ENCODE results near the gene FAM3D. TPM values are rescaled to one million over a fixed set of nuclear protein-coding genes. Genes with fewer than 3 reads are reported as not detected.
"Not testable (repeated sequence)": the region's sequence is repeated elsewhere in the genome, so short reads cannot be mapped to it uniquely, and the experiment has no call there.

The FAM3D gene
- total RNA-seq, 4 donors from 2014 or later: 243 to 431 (median 364) TPM

DNA sequence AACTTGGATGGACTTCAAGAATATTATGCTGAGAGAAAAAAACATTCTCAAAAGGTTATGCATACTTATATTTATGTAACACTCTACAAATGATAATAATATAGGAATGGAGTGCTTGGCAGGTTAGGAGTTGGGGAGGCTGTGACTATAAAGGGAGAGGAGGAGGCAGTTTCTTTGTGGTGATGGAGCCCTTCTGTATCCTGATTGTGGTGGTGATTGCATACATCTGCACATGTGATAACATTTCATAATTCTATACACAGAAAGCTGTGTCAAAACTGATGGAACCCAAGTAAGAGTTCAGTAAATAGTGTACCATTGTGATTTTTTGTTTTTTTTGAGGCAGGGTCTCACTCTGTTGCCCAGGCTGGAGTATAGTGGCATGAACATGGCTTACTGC lies 31.7 kb upstream of the FAM3D start:
- peaks cover 0 to 55% (median 28%) of the 10 kb centered on the region in 4 donors for H3K4me1 ChIP-seq
- intact Hi-C loops (cut with DNase I; ENCODE audit: low total_unique reads) (no loop called here), in situ Hi-C loops (cut with MboI; ENCODE audit: low pct_ligation_motif_present in 1 of 4, low pct_unique_long_range_greater_than_20kb in 1 of 4, low sequenced_read_pairs in 3 of 4) (no loop called here)
- H3K4me3 ChIP-seq: no peak overlapping the region
- H3K36me3 ChIP-seq: no peaks in the 10 kb centered on the region
- no peaks in the 10 kb centered on the region for H3K27me3 ChIP-seq
- peak overlapping the region; percentile 76 to 85 (median 78) for H3K27ac ChIP-seq
- no peak for TF ChIP-seq POLR2A (IDR thresholded peaks at IDR 0.05)
- TF ChIP-seq EP300 (IDR thresholded peaks at IDR 0.05; ENCODE audit: low read depth): no peak
- TF ChIP-seq POLR2AphosphoS5 (IDR thresholded peaks at IDR 0.05): no peak
- TF ChIP-seq, protein P1, sequence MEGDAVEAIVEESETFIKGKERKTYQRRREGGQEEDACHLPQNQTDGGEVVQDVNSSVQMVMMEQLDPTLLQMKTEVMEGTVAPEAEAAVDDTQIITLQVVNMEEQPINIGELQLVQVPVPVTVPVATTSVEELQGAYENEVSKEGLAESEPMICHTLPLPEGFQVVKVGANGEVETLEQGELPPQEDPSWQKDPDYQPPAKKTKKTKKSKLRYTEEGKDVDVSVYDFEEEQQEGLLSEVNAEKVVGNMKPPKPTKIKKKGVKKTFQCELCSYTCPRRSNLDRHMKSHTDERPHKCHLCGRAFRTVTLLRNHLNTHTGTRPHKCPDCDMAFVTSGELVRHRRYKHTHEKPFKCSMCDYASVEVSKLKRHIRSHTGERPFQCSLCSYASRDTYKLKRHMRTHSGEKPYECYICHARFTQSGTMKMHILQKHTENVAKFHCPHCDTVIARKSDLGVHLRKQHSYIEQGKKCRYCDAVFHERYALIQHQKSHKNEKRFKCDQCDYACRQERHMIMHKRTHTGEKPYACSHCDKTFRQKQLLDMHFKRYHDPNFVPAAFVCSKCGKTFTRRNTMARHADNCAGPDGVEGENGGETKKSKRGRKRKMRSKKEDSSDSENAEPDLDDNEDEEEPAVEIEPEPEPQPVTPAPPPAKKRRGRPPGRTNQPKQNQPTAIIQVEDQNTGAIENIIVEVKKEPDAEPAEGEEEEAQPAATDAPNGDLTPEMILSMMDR (IDR thresholded peaks at IDR 0.05): no peak
- H3K9me3 ChIP-seq: no peaks in the 10 kb centered on the region
- no peak for DNase-seq

DNA sequence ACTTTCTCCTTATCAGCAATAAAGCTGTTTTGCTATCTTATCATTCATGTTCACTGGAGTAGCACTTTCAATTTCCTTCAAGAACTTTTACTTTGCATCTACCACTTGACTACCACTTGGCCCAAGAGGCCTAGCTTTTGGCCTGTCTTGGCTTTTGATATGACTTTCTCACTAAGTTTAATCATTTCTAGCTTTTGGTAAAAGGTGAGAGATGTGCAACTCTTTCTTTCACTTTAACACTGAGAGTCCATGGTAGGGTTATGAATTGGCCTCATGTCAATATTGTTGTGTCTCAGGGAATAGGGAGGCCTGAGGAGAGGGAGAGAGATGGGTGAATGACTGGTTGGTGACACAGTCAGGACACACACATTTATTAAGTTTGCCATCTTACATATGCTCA lies 31.0 kb upstream of the FAM3D start:
- no peak overlapping the region for H3K4me3 ChIP-seq
- H3K9me3 ChIP-seq: no peaks in the 10 kb centered on the region
- H3K36me3 ChIP-seq: no peaks in the 10 kb centered on the region
- intact Hi-C loops (cut with DNase I; ENCODE audit: low total_unique reads): no loop called here
- TF ChIP-seq EP300 (IDR thresholded peaks at IDR 0.05; ENCODE audit: low read depth) (no peak), POLR2AphosphoS5 (IDR thresholded peaks at IDR 0.05) (no peak), POLR2A (IDR thresholded peaks at IDR 0.05) (no peak)
- TF ChIP-seq, protein P1 (IDR thresholded peaks at IDR 0.05): no peak
- no peaks in the 10 kb centered on the region for H3K27me3 ChIP-seq
- peaks cover 0 to 55% (median 28%) of the 10 kb centered on the region in 4 donors for H3K4me1 ChIP-seq
- no peak for DNase-seq
- peak overlapping the region; percentile 76 to 85 (median 78) for H3K27ac ChIP-seq
- in situ Hi-C loops (cut with MboI; ENCODE audit: low pct_ligation_motif_present in 1 of 4, low pct_unique_long_range_greater_than_20kb in 1 of 4, low sequenced_read_pairs in 3 of 4): no loop called here

DNA sequence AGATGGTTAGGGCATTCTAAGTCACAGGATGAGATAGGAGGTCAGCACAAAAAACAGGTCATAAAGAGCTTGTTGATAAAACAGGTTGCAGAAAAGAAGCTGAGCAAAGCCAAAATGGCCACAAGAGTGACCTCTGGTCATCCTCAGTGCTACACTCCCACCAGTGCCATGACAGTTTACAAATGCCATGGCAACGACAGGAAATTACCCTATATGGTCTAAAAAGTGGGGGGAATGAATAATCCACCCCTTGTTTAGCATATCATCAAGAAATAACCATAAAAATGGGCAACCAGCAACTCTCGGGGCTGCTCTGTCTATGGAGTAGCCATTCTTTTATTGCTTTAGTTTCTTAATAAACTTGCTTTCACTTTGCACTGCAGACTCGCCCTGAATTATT lies 30.2 kb upstream of the FAM3D start:
- in situ Hi-C loops (cut with MboI; ENCODE audit: low pct_ligation_motif_present in 1 of 4, low pct_unique_long_range_greater_than_20kb in 1 of 4, low sequenced_read_pairs in 3 of 4); DNase-seq; intact Hi-C loops (cut with DNase I; ENCODE audit: low total_unique reads); H3K4me3 ChIP-seq; H3K36me3 ChIP-seq; H3K27me3 ChIP-seq; H3K9me3 ChIP-seq: not testable (repeated sequence)
- 45 to 48% methylated on average over 2 to 3 of the region's 3 CpGs for WGBS, 2 donors (ENCODE audit: low coverage in 1 of 2)
- Histone ChIP-seq H3K27ac (peak overlapping the region; percentile 76 to 85 (median 78)), H3K4me1 (peaks cover 0 to 55% (median 28%) of the 10 kb centered on the region in 4 donors)

DNA sequence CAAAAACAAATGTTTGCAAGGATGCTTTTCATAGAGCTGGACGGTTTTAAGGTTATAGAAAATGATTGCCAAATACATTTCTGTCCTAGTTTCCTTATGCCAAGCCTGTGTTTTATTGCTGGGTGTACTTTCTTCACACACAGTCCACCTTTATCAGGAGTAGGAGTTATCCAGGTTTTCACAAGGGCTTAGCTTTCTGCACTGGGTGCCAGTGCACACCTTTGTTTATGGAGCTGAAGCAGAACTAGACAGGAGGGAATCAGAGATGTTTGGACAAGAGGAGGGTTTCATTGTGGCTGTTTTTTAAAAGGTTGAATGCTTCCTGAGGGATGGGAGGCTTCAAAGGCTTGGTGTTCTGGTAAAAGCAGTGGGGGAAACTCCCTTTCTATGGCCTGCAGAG lies 29.5 kb upstream of the FAM3D start:
- intact Hi-C loops (cut with DNase I; ENCODE audit: low total_unique reads): no loop called here
- no peaks in the 10 kb centered on the region for H3K27me3 ChIP-seq
- H3K36me3 ChIP-seq: no peaks in the 10 kb centered on the region
- H3K4me1 ChIP-seq: peaks cover 0 to 53% (median 28%) of the 10 kb centered on the region in 4 donors
- TF ChIP-seq EP300 (IDR thresholded peaks at IDR 0.05; ENCODE audit: low read depth) (no peak), POLR2A (IDR thresholded peaks at IDR 0.05) (no peak), POLR2AphosphoS5 (IDR thresholded peaks at IDR 0.05) (peak in 2 of 3 donors; percentile 41 to 73)
- TF ChIP-seq, protein P1 (IDR thresholded peaks at IDR 0.05): no peak
- no peak overlapping the region for H3K4me3 ChIP-seq
- H3K27ac ChIP-seq: peak overlapping the region; percentile 76 to 85 (median 78)
- DNase-seq: peak; percentile 57
- WGBS, 2 donors (ENCODE audit: low coverage in 1 of 2): 10 to 35% methylated on average over 1 of the region's 1 CpG
- H3K9me3 ChIP-seq: peaks cover 0 to 5% of the 10 kb centered on the region in 2 donors
- in situ Hi-C loops (cut with MboI; ENCODE audit: low pct_ligation_motif_present in 1 of 4, low pct_unique_long_range_greater_than_20kb in 1 of 4, low sequenced_read_pairs in 3 of 4): no loop called here

DNA sequence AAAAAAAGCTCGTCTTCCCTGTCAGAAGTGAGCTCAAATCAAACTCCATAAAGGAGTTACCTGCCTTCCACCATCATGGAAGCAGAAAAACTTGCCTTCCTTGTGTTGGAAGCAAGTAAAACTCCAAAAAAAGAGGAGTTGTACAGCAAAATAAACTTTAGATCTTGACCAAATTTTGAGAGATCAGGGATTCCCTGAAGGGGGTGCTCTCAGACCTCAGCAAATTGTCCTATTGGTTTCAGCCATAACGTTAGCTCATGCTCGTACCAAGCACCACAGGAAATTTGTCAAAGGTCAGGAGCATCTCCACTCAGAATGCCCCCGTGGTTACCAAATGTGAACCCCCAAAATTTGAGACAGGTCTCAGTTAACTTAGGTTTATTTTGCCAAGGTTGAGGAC lies 28.7 kb upstream of the FAM3D start:
- 58 to 68% methylated on average over 4 of the region's 4 CpGs for WGBS, 2 donors (ENCODE audit: low coverage in 1 of 2)
- H3K36me3 ChIP-seq; intact Hi-C loops (cut with DNase I; ENCODE audit: low total_unique reads); DNase-seq; H3K27me3 ChIP-seq; H3K4me3 ChIP-seq; H3K9me3 ChIP-seq; in situ Hi-C loops (cut with MboI; ENCODE audit: low pct_ligation_motif_present in 1 of 4, low pct_unique_long_range_greater_than_20kb in 1 of 4, low sequenced_read_pairs in 3 of 4): not testable (repeated sequence)
- H3K4me1 ChIP-seq: peaks cover 0 to 54% (median 28%) of the 10 kb centered on the region in 4 donors
- peak overlapping the region; percentile 76 to 85 (median 77) for H3K27ac ChIP-seq
